ENCODE results near the gene MTHFD1.

- TF ChIP-seq POLR2A (IDR thresholded peaks at IDR 0.05) (no peak), CTCF (IDR thresholded peaks at IDR 0.05) (no peak)
Measured at GRCh38 chr14:64405295-64405694, 17.1 kb downstream of the MTHFD1 start.
